ENCODE data around the gene ADCY7. TPM values are rescaled to one million over a fixed set of nuclear protein-coding genes. Genes with fewer than 3 reads are reported as not detected.

Gene ADCY7
- total and polyA plus RNA-seq, 9 of the 15 experiments (the other 6 are each of a cell fraction or from before 2014, with no cell fraction given) = 2.3 to 108 (median 28.6) TPM

- Histone ChIP-seq H3K9me1 (ENCODE audit: control insufficient read depth, insufficient read depth, low read length) (no peaks in the 10 kb centered on the region), H3K27ac (ENCODE audit: extremely low read depth, low read depth, low read length) (no peak overlapping the region), H3K27me3 (ENCODE audit: control insufficient read depth in 2 of 2, insufficient read depth in 2 of 2, low read length in 2 of 2) (no peaks in the 10 kb centered on the region), H3K9ac (ENCODE audit: insufficient read depth in 1 of 2, low read depth in 2 of 2, low read length in 2 of 2) (peak overlapping the region in 1 of 2 experiments; percentile 35; a peak in 1 of 4 replicates), H4K20me1 (replicated peaks; ENCODE audit: control insufficient read depth, insufficient read depth, low read length) (peaks cover under 1% of the 10 kb centered on the region; the same call in 1 of the 2 replicates), H3K4me3 (no peak overlapping the region), H3K36me3 (ENCODE audit: control insufficient read depth, insufficient read depth, low read length) (peaks cover 92% of the 10 kb centered on the region; the same call in 2 of the 3 replicates), H3K4me2 (ENCODE audit: insufficient read depth, low read length) (no peak overlapping the region), H3K4me1 (replicated peaks in 1 of 2; ENCODE audit: control insufficient read depth in 2 of 2, insufficient read depth in 2 of 2, low read length in 2 of 2) (peaks cover 0 to 34% of the 10 kb centered on the region in 2 experiments; a peak in 2 of 5 replicates), H3K79me2 (ENCODE audit: control insufficient read depth, insufficient read depth, low read length) (no peaks in the 10 kb centered on the region), H3K9me3 (replicated peaks; ENCODE audit: control insufficient read depth, insufficient read depth, low read depth, low read length) (no peaks in the 10 kb centered on the region), H2AFZ (ENCODE audit: low read depth, low read length) (no peak overlapping the region)
- CTCF ChIA-PET (ENCODE audit: low intra/inter-chr PET ratio) = no interaction called here
- ATAC-seq (no peak), DNase-seq (ENCODE audit: extremely low read depth in 1 of 4, low spot score in 3 of 4) (no peak), FAIRE-seq (no peak)
- in situ Hi-C loops (cut with MboI) (no loop called here), intact Hi-C loops (cut with micrococcal nuclease) (no loop called here)
- POLR2A ChIA-PET = interaction anchor here (1.9 kb wide), 1 partner anchor 15 kb away, joined by 4 read pairs; no protein-coding TSS in a partner anchor
- WGBS (ENCODE audit: insufficient coverage, low coverage, missing lambda C conversion rate) = 97% methylated on average over 14 of the region's 20 CpGs
- peak; percentile 41 for TF ChIP-seq POLR2G (IDR thresholded peaks at IDR 0.05; ENCODE audit: low read depth, low read length)
- TF ChIP-seq ZNF707 (CRISPR knock-in tag; conservative IDR thresholded peaks at IDR 0.05) = no peak
- TF ChIP-seq ELF4 (CRISPR knock-in tag; IDR thresholded peaks at IDR 0.05) = no peak
- TF ChIP-seq KAT8 (IDR thresholded peaks at IDR 0.05; ENCODE audit: low read depth) = no peak
- TF ChIP-seq ZFP36 (IDR thresholded peaks at IDR 0.05; ENCODE audit: low read depth, low read length, partially characterized antibody) = no peak
- TF ChIP-seq ZSCAN29 (IDR thresholded peaks at IDR 0.05) = no peak
- TF ChIP-seq BCOR (IDR thresholded peaks at IDR 0.05) = peak; percentile 47; the same call in 1 of the 2 replicates
- no peak for TF ChIP-seq L3MBTL2 (IDR thresholded peaks at IDR 0.05)
- no peak for TF ChIP-seq HES1 (IDR thresholded peaks at IDR 0.05; ENCODE audit: low read depth)
- no peak for TF ChIP-seq NFIC (IDR thresholded peaks at IDR 0.05)
- no peak for TF ChIP-seq PHB2 (IDR thresholded peaks at IDR 0.05; ENCODE audit: low read depth)
- BruUV-seq (replicated peaks) = no TSS peak
These were observed 27.9 kb downstream of the ADCY7 start for GRCh38 chr16:50293994-50294855.
